Gastrocnemius medialis (tissue), 4 donors: ENCODE data around the gene ZFYVE19. TPM values are rescaled to one million over a fixed set of nuclear protein-coding genes. Genes with fewer than 3 reads are reported as not detected.

ENCODE experiments used
- ATAC-seq, 2 donors: fragments of 150-250 bp; one replicate each; pipeline ENCODE4 v1.9.1; 2016
- DNase-seq, 2 donors: peaks; one replicate each; pipeline ENCODE4 v3.0.0-alpha.2; 2019
- H3K27ac ChIP-seq, 4 donors: fragments of 200-600 bp; sonication (generic); 1 replicate in 1 of 4; 2 replicates in 3 of 4; pipeline ENCODE4 v1.5.1; 2016 to 2018; ENCODE audit warnings: mild to moderate bottlenecking in 2 of 4, moderate library complexity in 1 of 4
- H3K27me3 ChIP-seq, 3 donors: fragments of 200-600 bp; sonication (generic) in 2 of 3; 1 replicate in 1 of 3; 2 replicates in 2 of 3; pipeline versions ENCODE4 v1.5.1 to v1.6.0; 2016 to 2019; ENCODE audit warnings: mild to moderate bottlenecking in 1 of 3, moderate library complexity in 1 of 3
- H3K36me3 ChIP-seq, 2 donors: fragments of 200-600 bp; sonication (generic) in 1 of 2; one replicate each; pipeline ENCODE4 v1.5.1; 2017 to 2018
- H3K4me1 ChIP-seq, 2 donors: fragments of 200-600 bp; sonication (generic) in 1 of 2; one replicate each; pipeline ENCODE4 v1.5.1; 2016 to 2017; ENCODE audit warnings: mild to moderate bottlenecking in 2 of 2
- H3K4me3 ChIP-seq, 4 donors: fragments of 200-600 bp; sonication (generic) in 3 of 4; 1 replicate in 1 of 4; 2 replicates in 3 of 4; pipeline ENCODE4 v1.5.1; 2016 to 2019; ENCODE audit warnings: mild to moderate bottlenecking in 2 of 4
- H3K9me3 ChIP-seq, 3 donors: fragments of 200-600 bp; sonication (generic) in 2 of 3; 1 replicate in 1 of 3; 2 replicates in 2 of 3; pipeline ENCODE4 v1.5.1; 2016 to 2019
- CTCF ChIP-seq, 5 experiments: fragments of 450-650 bp in 3 of 5; fragments of 200-600 bp in 2 of 5; sonication (generic) in 2 of 5; IDR thresholded peaks in 4 of 5; conservative IDR thresholded peaks in 1 of 5; 1 replicate in 4 of 5; 2 replicates in 1 of 5; pipeline ENCODE4 v1.5.1; 2016 to 2019; ENCODE audit warnings: antibody characterized with exemption in 5 of 5, mild to moderate bottlenecking in 3 of 5, moderate library complexity in 3 of 5
- POLR2A ChIP-seq, 2 donors: fragments of 450-650 bp; IDR thresholded peaks; one replicate each; pipeline ENCODE4 v1.6.1; 2017; ENCODE audit warnings: antibody characterized with exemption in 2 of 2, mild to moderate bottlenecking in 2 of 2, moderate library complexity in 2 of 2
- in situ Hi-C, 4 donors: fragments of 200-750 bp; cut with MboI; loops; one replicate each; pipeline versions ENCODE4 v1.15.0 to v1.8.0; 2017; ENCODE audit warnings: low sequenced_read_pairs in 4 of 4
- intact Hi-C: fragments of 100-400 bp; cut with DNase I; formaldehyde crosslinking; loops from one replicate; pipeline ENCODE4 v1.15.1; 2023; ENCODE audit warnings: low total_unique reads
- total RNA-seq, 4 donors: library from RNA; depleted of rRNA; stranded (reverse); fragments of >200 nt; gene quantifications; one replicate each; pipeline versions ENCODE4 v1.1.0 to v1.2.3, GENCODE V29; 2016

ZFYVE19 gene
- total RNA-seq, 4 donors from 2014 or later = 11.4 to 18.9 (median 14.7) TPM

GRCh38 chr15:40850576-40851112 is 43.8 kb downstream of the ZFYVE19 start:
- Histone ChIP-seq H3K27ac (no peak overlapping the region), H3K4me1 (no peaks in the 10 kb centered on the region), H3K36me3 (no peaks in the 10 kb centered on the region), H3K27me3 (peaks cover 0 to 7% (median 3%) of the 10 kb centered on the region in 3 donors), H3K9me3 (no peaks in the 10 kb centered on the region), H3K4me3 (no peak overlapping the region)
- TF ChIP-seq POLR2A (IDR thresholded peaks at IDR 0.05) (no peak), CTCF (IDR thresholded peaks at IDR 0.05 in 4 of 5, conservative IDR thresholded peaks at IDR 0.05 in 1 of 5) (no peak)
- no peak for DNase-seq
- intact Hi-C loops = no loop called here
- in situ Hi-C loops = no loop called here
- no peak for ATAC-seq

- Histone ChIP-seq H3K27me3 (no peaks in the 10 kb centered on the region), H3K36me3 (no peaks in the 10 kb centered on the region), H3K4me3 (no peak overlapping the region), H3K27ac (no peak overlapping the region), H3K9me3 (no peaks in the 10 kb centered on the region), H3K4me1 (no peaks in the 10 kb centered on the region)
- no peak for DNase-seq
- in situ Hi-C loops = no loop called here
- TF ChIP-seq CTCF (IDR thresholded peaks at IDR 0.05 in 4 of 5, conservative IDR thresholded peaks at IDR 0.05 in 1 of 5) (no peak), POLR2A (IDR thresholded peaks at IDR 0.05) (no peak)
- intact Hi-C loops = no loop called here
- ATAC-seq = no peak
Measured at GRCh38 chr15:40852529-40852928, 45.6 kb downstream of the ZFYVE19 start.

GRCh38 chr15:40853241-40853890 is 46.5 kb downstream of the ZFYVE19 start:
- ATAC-seq (no peak), DNase-seq (no peak)
- no peak overlapping the region for H3K27ac ChIP-seq
- TF ChIP-seq POLR2A (IDR thresholded peaks at IDR 0.05) (no peak), CTCF (IDR thresholded peaks at IDR 0.05 in 4 of 5, conservative IDR thresholded peaks at IDR 0.05 in 1 of 5) (no peak)
- no peaks in the 10 kb centered on the region for H3K9me3 ChIP-seq
- no peak overlapping the region for H3K4me3 ChIP-seq
- in situ Hi-C loops (no loop called here), intact Hi-C loops (no loop called here)
- H3K4me1 ChIP-seq = no peaks in the 10 kb centered on the region
- no peaks in the 10 kb centered on the region for H3K36me3 ChIP-seq
- no peaks in the 10 kb centered on the region for H3K27me3 ChIP-seq

- in situ Hi-C loops = no loop called here
- no peak for ATAC-seq
- no peaks in the 10 kb centered on the region for H3K4me1 ChIP-seq
- TF ChIP-seq POLR2A (IDR thresholded peaks at IDR 0.05) (no peak), CTCF (IDR thresholded peaks at IDR 0.05 in 4 of 5, conservative IDR thresholded peaks at IDR 0.05 in 1 of 5) (no peak)
- intact Hi-C loops = no loop called here
- no peaks in the 10 kb centered on the region for H3K9me3 ChIP-seq
- no peak overlapping the region for H3K27ac ChIP-seq
- no peak for DNase-seq
- H3K27me3 ChIP-seq = no peaks in the 10 kb centered on the region
- no peak overlapping the region for H3K4me3 ChIP-seq
- no peaks in the 10 kb centered on the region for H3K36me3 ChIP-seq
Measured at GRCh38 chr15:40854161-40854560, 47.3 kb downstream of the ZFYVE19 start.
